ENCODE data around the gene SYT1. TPM values are rescaled to one million over a fixed set of nuclear protein-coding genes. Genes with fewer than 3 reads are reported as not detected.

SYT1 gene
- polyA plus RNA-seq, 3 donors: 0.72 TPM; not detected in 2

GRCh38 chr12:79164890-79165289, 300.3 kb downstream of the SYT1 start:
- H2AFZ ChIP-seq (ENCODE audit: insufficient read depth, low read depth, low read length, poor library complexity, severe bottlenecking): no peak overlapping the region
- WGBS (ENCODE audit: insufficient coverage): no CpG with 5 or more reads among the region's 2 CpGs
- Mint-ChIP-seq H3K4me1 (no peaks in the 10 kb centered on the region), H3K9me3 (no peaks in the 10 kb centered on the region), H3K27ac (no peak overlapping the region), H3K4me3 (no peak overlapping the region), H3K27me3 (ENCODE audit: low read depth in 3 of 3) (no peaks in the 10 kb centered on the region), H3K36me3 (no peaks in the 10 kb centered on the region)
- H3K9me3 ChIP-seq (replicated peaks in 1 of 2; ENCODE audit: control insufficient read depth in 1 of 2, insufficient read depth in 1 of 2, low read length in 2 of 2): no peaks in the 10 kb centered on the region
- H3K4me1 ChIP-seq (ENCODE audit: control insufficient read depth in 1 of 2, insufficient read depth in 2 of 2, low read length in 2 of 2): no peaks in the 10 kb centered on the region
- no peaks in the 10 kb centered on the region for H3K79me2 ChIP-seq (ENCODE audit: insufficient read depth, low read length)
- no peak overlapping the region for H3K27ac ChIP-seq (ENCODE audit: low read depth in 1 of 2, low read length in 2 of 2)
- intact Hi-C loops (cut with micrococcal nuclease): no loop called here
- H3K4me3 ChIP-seq (replicated peaks in 1 of 3; ENCODE audit: low read depth in 2 of 3, low read length in 3 of 3): no peak overlapping the region
- H3K4me2 ChIP-seq (replicated peaks; ENCODE audit: extremely low read depth, low read length, poor library complexity, severe bottlenecking): no peak overlapping the region
- no peak for DNase-seq
- no peaks in the 10 kb centered on the region for H3K36me3 ChIP-seq (replicated peaks in 1 of 2; ENCODE audit: control insufficient read depth in 1 of 2, insufficient read depth in 2 of 2, low read length in 2 of 2)
- no peaks in the 10 kb centered on the region for H4K20me1 ChIP-seq (ENCODE audit: insufficient read depth, low read length)
- no peak overlapping the region for H3K9ac ChIP-seq (ENCODE audit: insufficient read depth, low read length, poor library complexity, severe bottlenecking)
- no peaks in the 10 kb centered on the region for H3K27me3 ChIP-seq (ENCODE audit: control insufficient read depth in 2 of 2, insufficient read depth in 2 of 2, low read length in 2 of 2)
- no peak for TF ChIP-seq CTCF (IDR thresholded peaks at IDR 0.05)

GRCh38 chr12:79168687-79169086, 304.1 kb downstream of the SYT1 start:
- Histone ChIP-seq H2AFZ (ENCODE audit: insufficient read depth, low read depth, low read length, poor library complexity, severe bottlenecking) (no peak overlapping the region), H4K20me1 (ENCODE audit: insufficient read depth, low read length) (no peaks in the 10 kb centered on the region), H3K4me3 (replicated peaks in 1 of 3; ENCODE audit: low read depth in 2 of 3, low read length in 3 of 3) (no peak overlapping the region), H3K9ac (ENCODE audit: insufficient read depth, low read length, poor library complexity, severe bottlenecking) (no peak overlapping the region), H3K4me2 (replicated peaks; ENCODE audit: extremely low read depth, low read length, poor library complexity, severe bottlenecking) (no peak overlapping the region), H3K4me1 (ENCODE audit: control insufficient read depth in 1 of 2, insufficient read depth in 2 of 2, low read length in 2 of 2) (no peaks in the 10 kb centered on the region), H3K79me2 (ENCODE audit: insufficient read depth, low read length) (no peaks in the 10 kb centered on the region), H3K36me3 (replicated peaks in 1 of 2; ENCODE audit: control insufficient read depth in 1 of 2, insufficient read depth in 2 of 2, low read length in 2 of 2) (no peaks in the 10 kb centered on the region), H3K9me3 (replicated peaks in 1 of 2; ENCODE audit: control insufficient read depth in 1 of 2, insufficient read depth in 1 of 2, low read length in 2 of 2) (no peaks in the 10 kb centered on the region), H3K27me3 (ENCODE audit: control insufficient read depth in 2 of 2, insufficient read depth in 2 of 2, low read length in 2 of 2) (no peaks in the 10 kb centered on the region), H3K27ac (ENCODE audit: low read depth in 1 of 2, low read length in 2 of 2) (no peak overlapping the region)
- Mint-ChIP-seq H3K4me3 (no peak overlapping the region), H3K4me1 (no peaks in the 10 kb centered on the region), H3K9me3 (peaks cover 0 to 2% (median 0%) of the 10 kb centered on the region in 7 donors), H3K27ac (no peak overlapping the region), H3K27me3 (ENCODE audit: low read depth in 3 of 3) (no peaks in the 10 kb centered on the region), H3K36me3 (no peaks in the 10 kb centered on the region)
- TF ChIP-seq CTCF (IDR thresholded peaks at IDR 0.05): no peak
- whole genome bisulfite sequencing (ENCODE audit: insufficient coverage): no CpG with 5 or more reads among the region's 2 CpGs
- DNase-seq: no peak
- intact Hi-C loops (cut with micrococcal nuclease): no loop called here

Data from CD14-positive monocyte (primary cell).